CD4-positive, alpha-beta T cell treated with Interleukin-2 at 100 ng/mL for 4 hours (primary cell): ENCODE results near the gene SETD5.
A peak's percentile ranks its signal among the peaks of the same experiment; 100 is the strongest.

Source experiments
- DNase-seq: peaks from one replicate; pipeline ENCODE4 v3.0.0-alpha.2; 2020; ENCODE audit warnings: low spot score

SETD5 gene

DNA sequence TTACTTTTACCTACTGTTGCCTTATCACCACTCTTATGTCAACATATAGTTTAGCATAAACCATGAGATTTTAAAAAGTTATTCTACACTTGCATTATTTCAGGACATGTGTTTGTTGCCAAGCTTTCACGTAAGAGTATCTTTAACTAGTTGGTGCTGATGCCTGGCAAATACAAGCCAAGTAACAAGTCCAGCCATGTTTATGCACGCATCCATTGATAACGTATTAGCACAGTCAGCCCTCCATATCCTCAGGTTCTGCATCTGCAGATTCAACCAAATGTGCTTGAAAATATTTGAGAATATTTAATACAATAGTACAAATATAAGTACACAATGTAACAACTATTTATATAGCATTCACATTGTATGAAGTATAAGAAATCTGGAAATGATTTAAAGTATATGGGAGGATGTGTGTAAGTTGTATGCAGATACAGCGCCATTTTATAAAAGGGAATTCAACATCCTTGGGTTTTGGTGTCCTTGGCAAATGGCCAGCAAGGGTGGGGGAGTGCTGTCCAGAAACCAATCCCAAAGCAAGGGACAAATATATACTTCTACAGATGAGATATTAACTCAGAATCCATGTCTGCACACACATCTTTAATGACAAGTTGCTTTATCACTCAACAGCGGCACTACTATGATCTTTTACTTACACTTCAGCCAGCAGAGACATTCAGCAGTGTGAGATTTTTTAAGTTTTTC is 8.7 kb upstream of the SETD5 start:
- DNase-seq, result no peak

DNA sequence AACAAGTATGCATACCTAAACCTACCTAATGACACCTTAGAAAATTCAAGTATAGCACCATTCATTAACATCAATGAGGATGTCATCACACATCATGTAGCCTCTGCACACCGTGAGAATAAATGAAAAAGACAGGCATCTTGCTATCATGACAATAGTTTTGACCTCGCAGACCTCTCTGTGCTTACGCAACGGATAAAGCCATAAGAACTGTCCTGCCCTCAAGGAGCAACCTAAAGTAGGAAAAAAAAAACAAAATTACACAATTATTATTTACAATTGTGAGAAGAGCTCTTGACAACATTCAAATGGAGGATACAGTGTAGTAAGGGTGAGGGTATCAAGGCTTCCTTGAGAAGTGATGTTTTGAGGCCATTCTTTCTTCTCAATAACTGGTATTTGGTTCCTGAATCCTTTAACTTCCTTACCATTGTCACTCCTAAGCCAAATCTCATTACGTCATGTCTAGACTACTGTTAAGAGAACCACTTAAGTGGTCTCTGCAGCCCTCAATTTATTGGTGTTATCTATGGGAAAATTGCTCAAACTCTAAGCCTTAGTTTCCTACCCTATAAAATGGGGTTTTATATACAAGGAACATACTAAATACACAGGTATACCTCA is 7.0 kb upstream of the SETD5 start:
- no peak for DNase-seq

DNA sequence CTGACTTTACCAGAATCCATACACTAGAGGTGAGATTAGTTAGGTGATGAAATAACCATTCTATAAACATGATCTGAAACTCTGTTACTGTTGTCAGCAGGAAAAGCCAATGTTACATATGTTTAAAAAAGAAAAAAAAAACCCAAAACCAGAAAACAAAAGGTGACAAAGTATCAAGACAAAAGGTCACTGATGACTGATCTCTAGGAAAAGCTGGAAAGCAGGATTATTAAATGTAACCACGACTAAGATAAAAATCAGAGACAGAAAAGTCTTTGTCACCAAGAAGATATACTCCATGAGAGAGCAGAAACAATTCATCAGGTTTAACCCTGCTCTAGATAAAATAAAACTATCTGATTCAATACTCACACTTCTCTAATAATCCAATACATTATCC is 5.4 kb upstream of the SETD5 start:
- DNase-seq, result no peak

DNA sequence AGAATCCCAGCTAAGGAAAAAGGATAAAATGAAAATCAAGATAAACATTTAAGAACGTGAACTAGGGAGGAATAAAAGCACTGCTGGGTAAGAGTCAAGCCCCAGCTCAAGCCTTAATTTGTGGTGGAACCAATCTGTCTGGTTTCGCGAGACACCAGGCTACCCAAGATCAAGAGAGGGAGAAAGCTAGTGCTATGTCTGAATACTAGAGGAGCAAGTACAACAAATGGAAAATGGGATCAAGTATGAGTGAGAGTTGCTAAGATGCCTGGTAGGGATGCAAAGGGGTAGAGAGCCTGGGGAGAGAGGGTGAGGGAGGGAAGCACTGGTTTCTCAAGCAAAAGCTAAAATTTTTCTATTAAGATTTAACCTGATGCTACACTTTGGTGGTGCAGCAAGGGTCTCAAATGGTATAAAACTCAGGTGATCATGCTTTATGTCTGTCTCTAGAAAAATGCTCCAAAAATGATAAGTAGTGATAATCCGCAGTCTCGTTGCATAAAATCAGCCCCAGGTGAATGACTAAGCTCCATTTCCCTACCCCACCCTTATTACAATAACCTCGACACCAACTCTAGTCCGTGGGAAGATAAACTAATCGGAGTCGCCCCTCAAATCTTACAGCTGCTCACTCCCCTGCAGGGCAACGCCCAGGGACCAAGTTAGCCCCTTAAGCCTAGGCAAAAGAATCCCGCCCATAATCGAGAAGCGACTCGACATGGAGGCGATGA is 1.7 kb upstream of the SETD5 start:
- no peak for DNase-seq

DNA sequence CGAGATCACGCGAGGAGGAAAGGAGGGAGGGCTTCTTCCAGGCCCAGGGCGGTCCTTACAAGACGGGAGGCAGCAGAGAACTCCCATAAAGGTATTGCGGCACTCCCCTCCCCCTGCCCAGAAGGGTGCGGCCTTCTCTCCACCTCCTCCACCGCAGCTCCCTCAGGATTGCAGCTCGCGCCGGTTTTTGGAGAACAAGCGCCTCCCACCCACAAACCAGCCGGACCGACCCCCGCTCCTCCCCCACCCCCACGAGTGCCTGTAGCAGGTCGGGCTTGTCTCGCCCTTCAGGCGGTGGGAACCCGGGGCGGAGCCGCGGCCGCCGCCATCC is 1.1 kb upstream of the SETD5 start:
- peak; percentile 82 for DNase-seq

DNA sequence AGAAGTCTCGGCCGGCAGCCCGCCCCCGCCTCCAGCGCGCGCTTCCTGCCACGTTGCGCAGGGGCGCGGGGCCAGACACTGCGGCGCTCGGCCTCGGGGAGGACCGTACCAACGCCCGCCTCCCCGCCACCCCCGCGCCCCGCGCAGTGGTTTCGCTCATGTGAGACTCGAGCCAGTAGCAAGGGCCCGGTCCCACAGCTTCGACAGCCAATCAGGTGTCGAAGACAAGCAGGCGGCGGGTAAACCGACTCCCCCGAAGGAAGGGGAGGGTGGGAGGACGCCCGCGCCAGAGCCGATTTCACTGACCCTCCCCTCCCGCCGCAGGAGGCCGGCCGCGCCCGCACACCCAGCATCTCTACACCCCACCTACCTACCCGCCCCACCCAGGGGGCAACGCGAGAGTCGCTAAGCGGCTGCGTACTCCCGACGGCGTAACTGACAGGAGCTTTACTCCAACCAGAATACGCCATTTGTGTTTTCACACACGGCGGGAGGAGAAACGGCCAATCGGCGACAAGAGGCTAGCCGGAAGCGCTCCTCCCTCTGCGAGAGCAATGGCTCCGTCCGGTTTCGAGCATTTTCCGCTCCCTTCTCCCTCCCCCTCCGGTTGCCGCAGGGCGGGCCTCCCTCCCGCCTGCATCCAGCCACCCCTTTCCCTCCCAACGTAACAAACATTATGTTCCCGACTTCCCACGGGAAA is 633 bp upstream of the SETD5 start:
- peak; percentile 99 for DNase-seq

DNA sequence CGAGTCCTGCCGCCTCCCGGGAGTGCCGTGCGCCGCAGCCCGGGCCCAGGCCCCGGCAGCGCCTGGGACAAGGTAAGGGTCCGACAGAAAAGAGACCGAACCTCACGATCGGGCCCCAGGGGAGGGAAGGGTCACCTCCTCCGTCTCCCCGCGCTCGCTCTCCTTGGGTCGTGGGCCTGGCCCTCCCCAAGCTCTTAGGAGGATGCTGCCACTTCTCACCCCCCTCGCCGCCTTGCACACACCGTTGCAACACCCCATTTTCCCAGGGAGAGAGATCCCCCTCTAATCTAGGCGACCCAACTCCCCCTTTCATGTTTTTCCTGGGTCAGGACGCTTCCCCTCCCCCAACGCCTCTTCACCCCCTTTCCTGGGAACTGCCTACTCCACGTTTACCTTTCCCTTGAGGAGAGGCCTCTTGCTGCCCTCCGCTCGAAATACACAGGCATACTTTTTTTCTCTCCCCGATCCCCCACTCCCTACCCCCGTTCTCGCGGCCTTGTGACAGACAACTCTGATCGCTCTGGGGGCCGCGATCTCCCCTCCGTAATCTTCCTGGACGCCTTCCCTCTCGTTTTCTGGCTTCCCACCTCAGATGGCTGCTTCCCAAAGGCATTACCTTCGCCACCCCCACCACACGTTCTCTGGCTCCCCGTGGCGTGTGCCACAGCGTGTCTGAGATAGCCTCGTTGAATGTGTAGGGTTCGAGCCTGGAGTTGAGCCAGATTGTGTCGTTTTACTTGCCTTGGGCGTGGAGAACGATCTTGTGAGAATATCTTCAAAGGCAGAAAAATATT is 688 bp downstream of the SETD5 start:
- no peak for DNase-seq

DNA sequence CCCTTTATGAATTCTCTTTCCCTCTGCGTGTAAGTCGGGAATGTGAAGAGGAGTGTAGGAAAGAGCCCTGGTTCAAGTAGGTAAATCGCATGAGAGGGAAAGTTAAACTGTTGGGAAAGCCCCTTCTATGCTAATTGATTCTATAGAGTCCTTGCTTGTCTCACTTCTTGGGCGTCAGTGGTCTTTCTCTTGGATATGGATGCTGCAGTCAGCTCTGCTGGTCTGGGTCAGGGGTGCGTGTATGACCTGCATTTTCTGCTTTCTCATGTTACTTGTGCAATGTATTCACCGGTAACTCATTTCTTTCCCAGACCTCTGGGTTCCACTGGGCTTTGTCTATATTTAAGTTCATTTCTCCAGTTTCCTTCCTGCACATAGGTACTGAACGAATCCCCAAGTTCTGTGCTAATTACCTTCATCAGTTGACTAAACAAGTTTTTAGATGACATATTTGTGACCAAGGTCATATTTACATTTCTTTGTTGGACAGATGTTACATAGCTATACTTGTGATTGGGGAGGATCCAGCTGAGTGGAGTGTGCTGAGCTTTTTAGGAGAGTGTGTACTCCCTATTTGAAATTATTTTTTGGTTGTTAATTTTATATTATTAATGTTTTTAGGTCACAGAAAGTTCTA is 1.4 kb downstream of the SETD5 start:
- peak; percentile 24 for DNase-seq

DNA sequence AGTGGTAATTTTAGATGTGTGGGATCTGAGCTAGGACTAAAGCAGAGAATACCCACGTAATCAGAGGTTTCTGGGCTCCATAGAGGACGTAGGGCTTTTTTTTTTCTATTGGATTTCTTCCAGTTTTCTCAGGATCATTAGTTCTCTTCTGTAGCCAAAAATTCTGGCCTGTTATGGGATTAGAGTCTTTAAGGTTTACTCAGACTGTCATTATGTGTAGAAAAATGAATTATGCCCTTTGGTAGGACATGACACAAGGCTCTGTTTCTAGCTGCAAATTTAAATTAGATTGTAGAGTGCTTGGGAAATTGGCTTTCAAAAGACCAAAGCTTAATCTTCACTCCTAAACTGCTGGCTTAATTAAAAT is 1.9 kb downstream of the SETD5 start:
- no peak for DNase-seq

DNA sequence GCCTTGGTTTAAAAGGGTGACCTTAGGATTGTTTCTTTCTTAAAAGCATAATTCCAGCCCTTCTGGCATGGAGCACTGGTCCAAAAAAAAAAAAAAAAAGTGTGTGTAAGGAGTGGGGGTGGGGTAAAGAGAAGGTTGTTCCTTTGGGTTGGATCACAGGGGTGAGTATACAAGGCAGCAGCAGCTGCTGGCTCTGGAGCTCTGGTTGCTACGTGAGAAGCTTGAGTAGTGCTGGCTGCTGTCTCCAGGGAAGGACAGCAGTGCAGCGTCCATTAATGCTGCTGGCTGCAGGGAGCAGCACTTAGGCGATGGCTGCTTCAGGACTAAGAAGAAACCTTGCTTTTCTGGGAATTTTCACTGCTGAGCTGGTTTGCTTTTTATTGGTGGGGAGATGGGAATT is 2.3 kb downstream of the SETD5 start:
- no peak for DNase-seq

DNA sequence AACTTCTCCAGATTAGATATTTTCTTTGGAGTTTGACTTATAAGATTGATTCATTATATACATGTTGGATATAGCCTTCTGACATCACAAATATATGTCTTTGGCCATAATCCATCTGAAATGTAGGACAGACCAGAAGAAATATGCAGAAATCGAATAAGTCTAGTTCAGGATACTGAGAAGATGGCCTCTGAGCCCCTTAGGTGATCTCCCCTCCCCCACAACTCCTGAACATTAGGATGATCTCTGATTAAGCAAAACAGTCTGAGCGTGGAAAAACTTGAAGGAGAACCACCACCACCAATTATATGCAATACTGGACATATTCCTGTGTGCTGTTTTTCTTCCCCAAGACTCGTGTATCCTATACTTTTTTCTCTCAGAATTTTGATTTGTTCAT is 3.2 kb downstream of the SETD5 start:
- DNase-seq, result no peak

DNA sequence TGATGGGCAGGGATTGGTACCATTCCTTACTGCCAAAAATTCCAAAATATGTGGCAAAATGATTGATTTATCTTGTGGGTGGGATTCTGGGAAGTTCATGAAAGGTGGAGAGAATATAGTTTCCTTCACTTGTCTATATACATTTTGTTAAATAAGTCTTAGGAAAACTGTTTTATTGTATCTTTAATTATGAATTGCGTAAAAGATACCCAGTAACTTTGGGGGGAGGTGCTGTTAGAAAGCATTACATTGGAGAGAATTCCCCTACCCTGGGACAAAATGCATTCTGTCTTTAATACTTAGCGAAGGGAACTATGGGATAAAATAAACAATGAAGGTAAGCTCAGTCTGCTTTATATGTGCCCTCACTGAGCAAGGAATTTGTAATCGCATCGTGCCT is 4.6 kb downstream of the SETD5 start:
- no peak for DNase-seq

DNA sequence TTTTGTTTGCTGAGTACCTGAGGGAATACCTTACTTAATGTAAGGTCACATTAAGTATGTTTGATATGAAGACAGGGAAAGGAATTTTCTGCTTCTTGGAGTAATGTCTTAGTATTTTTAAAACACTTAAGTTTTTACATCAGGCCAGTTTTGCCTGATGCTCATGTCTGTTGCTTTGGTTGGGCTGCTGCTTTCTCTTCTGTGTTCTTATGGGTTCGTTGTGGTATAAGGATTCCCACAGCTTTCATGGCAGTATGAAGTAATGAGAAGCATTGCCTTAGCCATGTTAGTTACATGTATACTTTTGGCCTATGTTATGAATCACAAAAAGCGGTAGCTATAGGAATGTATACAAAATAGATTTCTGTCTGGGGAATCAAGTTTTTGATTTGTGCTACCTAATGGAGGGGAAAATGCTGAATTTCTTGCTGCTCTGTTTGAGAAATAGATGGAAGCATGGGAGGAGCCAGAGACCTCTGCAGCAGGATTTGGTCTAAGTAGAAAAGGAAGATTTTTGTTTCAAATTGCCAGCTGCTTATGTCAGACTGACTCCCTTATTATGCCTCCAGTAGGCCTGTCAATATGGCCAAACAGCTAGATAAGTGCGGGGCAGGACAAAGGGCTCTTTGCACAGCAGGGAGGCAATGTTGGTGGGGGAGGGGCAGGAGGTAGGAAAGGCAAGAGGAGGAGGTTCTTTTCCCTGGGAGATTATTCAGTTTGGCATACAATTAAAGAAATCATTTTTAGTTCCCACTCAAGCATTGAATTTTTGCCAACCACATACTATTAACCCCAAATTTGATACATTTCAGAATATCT is 5.2 kb downstream of the SETD5 start:
- no peak for DNase-seq

DNA sequence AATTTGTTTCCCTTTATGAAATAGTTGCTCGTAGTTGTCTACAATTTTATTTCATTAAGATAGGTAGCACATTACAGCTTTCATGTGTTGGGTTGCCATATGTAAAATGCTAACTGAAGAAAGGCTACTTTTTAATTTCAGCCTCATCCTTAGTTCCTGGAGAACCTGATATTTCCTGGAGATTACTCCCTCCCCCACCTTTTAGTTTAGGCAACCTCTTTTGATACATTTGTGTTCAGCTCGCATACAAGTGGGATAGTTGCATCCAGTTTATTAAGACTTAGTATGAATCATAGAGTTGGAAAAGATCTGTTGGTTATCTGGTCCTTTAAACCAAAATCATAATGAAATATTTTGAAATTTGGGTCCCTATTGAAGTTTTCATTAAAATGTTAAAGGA is 6.0 kb downstream of the SETD5 start:
- DNase-seq, result no peak

DNA sequence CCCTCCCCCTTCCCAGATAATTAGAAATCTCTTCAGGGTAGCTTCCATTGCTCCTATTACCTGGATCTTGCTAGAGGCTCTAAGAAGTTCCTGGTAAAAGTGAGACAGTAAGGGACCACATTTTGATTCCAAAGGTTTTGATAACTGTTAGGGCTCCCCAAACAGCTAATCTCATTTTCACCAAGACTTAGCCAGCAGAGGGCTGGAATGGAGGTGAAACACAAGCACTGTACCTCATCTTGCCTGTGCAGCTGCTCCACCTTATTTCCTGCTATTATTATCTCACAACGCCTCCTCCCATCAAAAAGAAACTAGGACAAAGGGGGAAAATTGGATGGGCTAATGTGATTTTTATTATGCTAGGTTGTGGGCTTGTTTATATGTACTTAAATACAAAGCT is 7.3 kb downstream of the SETD5 start:
- no peak for DNase-seq

DNA sequence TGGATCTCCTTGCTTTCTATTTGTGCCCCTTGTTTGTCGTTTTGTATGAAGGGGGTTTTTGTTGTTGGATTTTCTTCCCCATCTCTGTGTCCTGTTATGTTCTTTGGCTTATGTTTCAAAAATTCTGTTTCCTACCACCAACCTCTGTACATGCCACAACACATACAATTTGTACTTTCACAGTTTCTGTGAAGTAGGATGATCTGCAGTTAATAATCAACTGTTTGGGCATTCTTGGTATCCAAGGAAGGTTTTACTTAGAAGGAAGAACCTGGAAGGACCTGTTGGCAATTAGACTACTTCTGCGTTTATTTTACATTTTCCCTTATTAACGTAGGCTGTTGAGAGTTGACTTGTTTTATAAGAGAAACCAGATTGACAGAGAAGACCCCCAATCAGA is 8.3 kb downstream of the SETD5 start:
- no peak for DNase-seq

DNA sequence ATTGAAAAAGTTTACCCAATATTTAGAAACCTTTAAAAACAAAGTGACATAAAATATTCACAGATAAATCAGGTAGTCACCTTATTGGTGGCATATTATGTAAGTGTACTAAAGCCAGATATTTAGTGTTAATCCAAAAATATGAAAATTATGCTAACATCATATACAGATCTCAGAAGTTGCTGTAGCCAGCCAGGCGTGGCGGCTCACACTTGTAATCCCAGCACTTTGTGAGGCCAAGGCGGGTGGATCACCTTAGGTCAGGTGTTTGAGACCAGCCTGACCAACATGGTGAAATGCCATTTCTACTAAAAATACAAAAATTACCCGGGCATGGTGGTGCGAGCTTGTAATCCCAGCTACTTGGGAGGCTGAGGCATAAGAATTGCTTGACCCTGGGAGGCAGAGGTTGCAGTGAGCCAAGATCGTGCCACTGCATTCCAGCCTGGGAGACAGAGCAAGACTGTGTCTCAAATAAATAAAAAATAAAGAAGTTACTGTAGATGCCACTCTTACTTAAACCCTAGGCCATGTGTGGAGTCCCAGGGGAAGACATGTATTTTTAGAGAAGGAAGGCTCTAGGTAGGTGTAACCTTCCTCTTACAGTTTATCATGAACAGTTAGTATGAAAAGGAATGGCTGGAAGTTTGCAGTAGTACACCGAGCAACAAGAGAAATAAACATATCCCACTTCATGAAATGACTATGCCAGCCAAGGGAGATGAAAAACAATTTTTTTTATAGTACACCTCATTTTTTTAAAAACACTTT is 9.6 kb downstream of the SETD5 start:
- DNase-seq, result no peak

DNA sequence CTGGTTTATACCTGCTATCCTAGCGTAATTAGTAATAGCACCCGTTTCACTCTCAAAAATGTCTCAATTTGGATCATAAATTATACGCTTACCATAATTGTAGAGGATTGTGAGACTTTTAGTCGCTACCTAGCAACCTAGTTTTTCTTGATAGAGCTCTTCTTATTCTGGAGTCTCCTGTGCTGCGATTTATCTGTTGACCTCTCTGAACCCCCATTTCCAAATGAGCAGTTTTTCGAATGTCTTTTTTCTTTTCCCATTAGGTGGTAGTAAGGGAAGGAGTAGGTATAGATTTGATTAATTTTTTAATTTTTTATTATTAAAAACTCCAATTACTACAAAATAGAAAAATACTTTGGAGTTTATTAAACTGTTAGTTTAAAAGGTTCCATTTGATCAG is 10.6 kb downstream of the SETD5 start:
- DNase-seq, result no peak

DNA sequence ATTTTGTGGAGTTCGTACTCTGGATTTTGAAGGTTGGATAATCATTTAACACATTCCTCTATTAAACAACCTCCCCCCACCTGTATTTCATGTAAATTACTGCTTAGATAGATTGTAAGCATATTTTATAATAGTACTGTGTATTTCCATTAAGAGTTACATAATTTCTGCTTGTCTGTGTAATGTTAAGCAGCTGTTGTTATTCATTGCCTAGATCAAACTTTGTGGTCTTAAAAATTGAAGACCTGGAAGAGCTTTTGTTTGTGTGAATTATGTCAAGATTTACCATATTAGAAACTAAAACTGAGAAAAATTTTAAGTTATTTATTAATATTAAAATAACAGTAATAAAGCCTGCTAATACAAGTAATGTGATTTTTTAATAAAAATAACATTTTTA is 11.1 kb downstream of the SETD5 start:
- no peak for DNase-seq
